Psoas muscle (tissue), 8 donors: ENCODE data around the gene R3HDML. TPM values are rescaled to one million over a fixed set of nuclear protein-coding genes. Genes with fewer than 3 reads are reported as not detected.

Experiments used
- ATAC-seq, 4 donors: fragments of 200-7000 bp; cut with Tn5 transposase; one replicate each; pipeline ENCODE4 v1.9.1; 2020; ENCODE audit warnings: moderate library complexity in 3 of 4, mild to moderate bottlenecking in 2 of 4
- DNase-seq, 2 donors: peaks; one replicate each; pipeline ENCODE4 v3.0.0-alpha.2; 2020
- H3K27ac ChIP-seq: fragments of 200-600 bp; one replicate; pipeline ENCODE4 v1.8.0; 2022
- H3K27me3 ChIP-seq, 3 donors: fragments of 200-600 bp in 1 of 3; one replicate each; pipeline versions ENCODE4 v1.6.1 to v1.8.0; 2013 to 2022; ENCODE audit warnings: low read length in 2 of 3, mild to moderate bottlenecking in 2 of 3, moderate library complexity in 1 of 3; ENCODE audit not compliant: insufficient read depth in 3 of 3
- H3K36me3 ChIP-seq, 2 donors: fragments of 200-600 bp in 1 of 2; one replicate each; pipeline versions ENCODE4 v1.6.1 to v1.8.0; 2013 to 2022; ENCODE audit warnings: low read depth in 1 of 2, mild to moderate bottlenecking in 1 of 2, moderate library complexity in 1 of 2; ENCODE audit not compliant: insufficient read depth in 1 of 2
- H3K4me1 ChIP-seq: fragments of 200-600 bp; one replicate; pipeline ENCODE4 v1.8.0; 2022
- H3K4me3 ChIP-seq: fragments of 200-600 bp; one replicate; pipeline ENCODE4 v1.8.0; 2022; ENCODE audit warnings: mild to moderate bottlenecking
- H3K9me3 ChIP-seq: fragments of 200-600 bp; one replicate; pipeline ENCODE4 v1.8.0; 2022
- WGBS, 3 donors: extraction: QIAGEN DNeasy Blood & Tissue Kit; methylation state at CpG; one replicate each; pipeline versions ENCODE4 v1.1.6 to v1.1.7; 2013; 5-methylcytosine and 5-hydroxymethylcytosine counted together
- intact Hi-C, 2 donors: fragments of 100-400 bp; cut with DNase I; formaldehyde crosslinking; loops; one replicate each; pipeline versions ENCODE4 v1.11.0 to v1.14.2; 2022
- polyA plus RNA-seq, 3 donors: library from polyadenylated mRNA; stranded (reverse); fragments of 200-250 nt; gene quantifications; one replicate each; pipeline ENCODE4 v1.2.3, GENCODE V29; 2013
- total RNA-seq, 4 donors: library from RNA; stranded (reverse); fragmentation: NEBNext Ultra II Directional in 2 of 4; extraction: Animal tissue kit (Norgen Biotek cat#: 25700) in 2 of 4; gene quantifications; one replicate each; pipeline versions ENCODE4 v1.2.1 to v1.2.4, GENCODE V29; 2021 to 2023
- TF ChIP-seq, protein P1 (sequence below): fragments of 200-600 bp; IDR thresholded peaks from one replicate; pipeline ENCODE4 v1.8.0; 2022; ENCODE audit warnings: antibody characterized with exemption
- donor health status: healthy with polysubstance abuse.
- donor health status: DM: no; HTN: no; CAD: no; lungs with moderate emphysema.
- donor health status: Bipolar disorder and iron deficiency.
- donor health status: healthy.
- donor health status: DM: yes; HTN: yes; CAD: no.
- donor health status: DM: no; HTN: no; CAD: no.
- donor health status: DM: no; HTN: no; CAD: no.
- donor health status: DM: yes; HTN: yes; CAD: no.

R3HDML gene
- total and polyA plus RNA-seq, 7 donors: not detected

DNA sequence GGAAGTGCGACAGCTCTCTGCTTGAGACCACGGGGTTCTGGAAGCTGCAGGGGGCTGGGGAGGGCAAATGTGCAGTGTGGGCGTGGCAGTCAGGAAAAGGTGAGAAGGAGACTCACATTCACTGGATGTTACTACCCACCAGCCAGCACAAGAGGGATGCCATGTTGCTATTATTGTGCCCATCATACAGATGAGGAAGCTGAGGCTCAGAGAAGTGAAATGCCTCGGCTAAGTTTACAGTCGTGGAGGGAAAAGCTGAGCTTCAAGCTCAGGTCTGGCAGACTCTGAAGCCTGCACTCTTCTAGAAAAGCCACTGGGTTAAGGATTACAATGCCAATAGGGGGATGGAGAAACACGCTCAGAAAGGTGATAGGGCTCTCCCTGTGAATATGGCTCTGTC is 53.0 kb downstream of the R3HDML start:
- no peaks in the 10 kb centered on the region for H3K9me3 ChIP-seq
- intact Hi-C loops: loop anchor here in 1 of 2 donors (2.0 to 5.0 kb wide), 4 partner anchors 67 to 292 kb away; no protein-coding TSS in a partner anchor
- TF ChIP-seq, protein P1, sequence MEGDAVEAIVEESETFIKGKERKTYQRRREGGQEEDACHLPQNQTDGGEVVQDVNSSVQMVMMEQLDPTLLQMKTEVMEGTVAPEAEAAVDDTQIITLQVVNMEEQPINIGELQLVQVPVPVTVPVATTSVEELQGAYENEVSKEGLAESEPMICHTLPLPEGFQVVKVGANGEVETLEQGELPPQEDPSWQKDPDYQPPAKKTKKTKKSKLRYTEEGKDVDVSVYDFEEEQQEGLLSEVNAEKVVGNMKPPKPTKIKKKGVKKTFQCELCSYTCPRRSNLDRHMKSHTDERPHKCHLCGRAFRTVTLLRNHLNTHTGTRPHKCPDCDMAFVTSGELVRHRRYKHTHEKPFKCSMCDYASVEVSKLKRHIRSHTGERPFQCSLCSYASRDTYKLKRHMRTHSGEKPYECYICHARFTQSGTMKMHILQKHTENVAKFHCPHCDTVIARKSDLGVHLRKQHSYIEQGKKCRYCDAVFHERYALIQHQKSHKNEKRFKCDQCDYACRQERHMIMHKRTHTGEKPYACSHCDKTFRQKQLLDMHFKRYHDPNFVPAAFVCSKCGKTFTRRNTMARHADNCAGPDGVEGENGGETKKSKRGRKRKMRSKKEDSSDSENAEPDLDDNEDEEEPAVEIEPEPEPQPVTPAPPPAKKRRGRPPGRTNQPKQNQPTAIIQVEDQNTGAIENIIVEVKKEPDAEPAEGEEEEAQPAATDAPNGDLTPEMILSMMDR: no peak
- H3K4me1 ChIP-seq: no peaks in the 10 kb centered on the region
- no peak overlapping the region for H3K27ac ChIP-seq
- no peaks in the 10 kb centered on the region for H3K36me3 ChIP-seq
- DNase-seq (no peak), ATAC-seq (no peak)
- no peak overlapping the region for H3K4me3 ChIP-seq
- WGBS, 3 donors: 65 to 68% (median 66%) methylated on average over 6 of the region's 6 CpGs
- peaks cover 0 to 41% (median 0%) of the 10 kb centered on the region in 3 donors for H3K27me3 ChIP-seq

DNA sequence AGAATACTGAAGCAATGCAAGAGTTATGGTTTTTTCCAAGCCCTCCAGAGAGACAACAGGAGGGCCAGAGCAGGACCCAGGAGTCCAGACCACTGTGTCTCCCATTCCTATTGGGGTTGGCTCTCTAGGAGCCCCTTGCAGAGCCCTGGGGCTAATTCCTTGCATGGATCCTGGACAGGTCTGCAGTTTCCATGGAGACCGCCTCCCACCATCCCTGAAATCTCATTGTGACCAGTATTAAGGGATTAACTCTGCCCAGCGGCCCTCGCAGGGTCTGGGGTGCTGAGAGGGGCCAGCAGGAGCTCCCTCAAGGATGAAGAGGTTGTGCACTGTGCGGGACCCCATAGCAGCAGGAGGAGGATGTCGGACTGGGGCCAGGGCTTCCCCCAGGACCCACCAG is 53.4 kb downstream of the R3HDML start:
- no peak for DNase-seq
- 64 to 65% (median 64%) methylated on average over 5 of the region's 5 CpGs for WGBS, 3 donors
- intact Hi-C loops: loop anchor here in 1 of 2 donors (5.0 kb wide), 1 partner anchor 67 kb away; no protein-coding TSS in a partner anchor
- TF ChIP-seq, protein P1: no peak
- Histone ChIP-seq H3K9me3 (no peaks in the 10 kb centered on the region), H3K4me1 (no peaks in the 10 kb centered on the region), H3K27ac (no peak overlapping the region), H3K36me3 (no peaks in the 10 kb centered on the region), H3K27me3 (peaks cover 0 to 41% (median 0%) of the 10 kb centered on the region in 3 donors), H3K4me3 (no peak overlapping the region)
- ATAC-seq: no peak

DNA sequence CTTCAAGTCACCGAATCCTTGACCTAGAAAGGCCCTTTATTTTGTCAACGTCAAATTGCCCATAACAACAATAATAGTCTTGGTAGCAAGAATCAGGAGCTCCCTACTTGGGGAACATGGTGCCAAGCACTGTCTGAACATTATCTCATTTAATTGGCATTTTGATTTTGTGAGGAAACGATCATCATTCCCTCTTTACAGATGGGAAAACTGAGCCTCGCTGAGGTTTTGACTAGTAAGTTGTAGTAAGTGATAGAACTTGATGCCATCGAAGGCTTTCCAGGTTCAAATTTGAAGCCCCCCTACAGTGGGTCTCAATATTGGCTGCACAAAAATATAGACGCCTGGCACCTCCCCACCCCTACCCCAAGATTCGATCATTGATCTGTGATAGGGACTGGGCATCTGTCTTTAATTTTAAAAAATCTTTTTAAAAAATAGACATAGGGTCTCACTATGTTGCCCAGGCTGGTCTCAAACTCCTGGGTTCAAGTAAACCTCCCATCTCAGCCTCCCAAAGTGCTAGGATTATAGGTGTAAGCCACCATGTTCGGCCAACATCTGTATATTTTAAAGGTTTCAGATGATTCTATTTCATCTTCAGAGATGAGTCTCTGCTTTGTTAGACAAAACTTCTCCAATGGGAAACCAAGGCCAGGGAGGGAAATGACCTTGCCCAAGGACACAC is 55.4 kb downstream of the R3HDML start:
- DNase-seq (no peak), ATAC-seq (no peak)
- intact Hi-C loops: loop anchor here in 1 of 2 donors (5.0 kb wide), 1 partner anchor 65 kb away; no protein-coding TSS in a partner anchor
- Histone ChIP-seq H3K4me3 (no peak overlapping the region), H3K9me3 (no peaks in the 10 kb centered on the region), H3K36me3 (no peaks in the 10 kb centered on the region), H3K27ac (no peak overlapping the region), H3K4me1 (no peaks in the 10 kb centered on the region), H3K27me3 (peaks cover 0 to 23% (median 4%) of the 10 kb centered on the region in 3 donors)
- WGBS, 3 donors: 92% methylated on average over 8 of the region's 8 CpGs
- TF ChIP-seq, protein P1: no peak

DNA sequence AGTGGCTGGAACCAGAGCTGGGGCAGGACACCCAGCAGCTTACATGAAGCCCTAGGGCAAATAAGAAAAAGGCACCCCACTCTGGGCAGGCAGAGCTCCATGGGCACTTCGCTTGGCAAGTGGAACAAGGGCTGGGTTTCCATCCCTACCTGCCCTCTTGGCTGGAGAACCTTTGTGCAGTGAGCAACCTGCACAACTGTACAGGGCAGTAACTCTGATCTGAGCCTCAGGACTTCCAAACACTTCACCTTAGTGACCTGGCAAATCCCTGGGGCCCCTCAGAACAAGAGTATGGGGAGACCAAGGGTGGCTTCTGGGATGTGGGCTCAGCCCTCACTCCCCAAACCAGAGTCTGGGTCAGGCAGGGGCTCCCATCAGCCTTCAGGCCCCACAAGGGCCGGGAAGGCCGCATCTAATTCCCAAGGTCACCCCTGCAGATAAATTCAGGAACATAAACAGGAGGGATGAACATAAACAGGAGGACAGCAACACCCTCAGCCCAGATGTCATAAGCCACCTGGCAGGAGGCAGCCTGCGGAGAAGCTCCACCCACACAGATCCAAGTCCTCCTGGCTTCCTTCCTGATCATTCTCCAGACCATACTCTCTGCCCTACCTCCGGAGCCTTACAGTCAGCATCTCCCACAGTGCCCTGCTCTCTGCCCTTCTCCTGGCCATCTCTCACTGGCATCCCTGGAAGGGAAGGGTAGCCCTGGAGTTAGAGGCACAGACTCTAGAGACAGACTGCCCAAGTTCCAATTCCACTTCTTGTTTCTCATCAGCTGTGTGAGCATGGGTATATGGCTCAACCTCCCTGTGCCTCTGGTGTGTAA is 56.1 kb downstream of the R3HDML start:
- Histone ChIP-seq H3K4me3 (no peak overlapping the region), H3K36me3 (no peaks in the 10 kb centered on the region), H3K27ac (no peak overlapping the region), H3K4me1 (no peaks in the 10 kb centered on the region), H3K27me3 (peaks cover 0 to 17% (median 4%) of the 10 kb centered on the region in 3 donors), H3K9me3 (no peaks in the 10 kb centered on the region)
- TF ChIP-seq, protein P1: no peak
- intact Hi-C loops: loop anchor here in 1 of 2 donors (5.0 kb wide), 1 partner anchor 64 kb away; no protein-coding TSS in a partner anchor
- ATAC-seq (no peak), DNase-seq (no peak)
- WGBS, 3 donors: 51 to 73% (median 67%) methylated on average over 5 of the region's 5 CpGs
